ENCODE data around the gene DGKH. TPM values are rescaled to one million over a fixed set of nuclear protein-coding genes. Genes with fewer than 3 reads are reported as not detected.

Gene DGKH
- polyA plus RNA-seq, 1 donor from 2014 or later: 3.5 TPM

DNA sequence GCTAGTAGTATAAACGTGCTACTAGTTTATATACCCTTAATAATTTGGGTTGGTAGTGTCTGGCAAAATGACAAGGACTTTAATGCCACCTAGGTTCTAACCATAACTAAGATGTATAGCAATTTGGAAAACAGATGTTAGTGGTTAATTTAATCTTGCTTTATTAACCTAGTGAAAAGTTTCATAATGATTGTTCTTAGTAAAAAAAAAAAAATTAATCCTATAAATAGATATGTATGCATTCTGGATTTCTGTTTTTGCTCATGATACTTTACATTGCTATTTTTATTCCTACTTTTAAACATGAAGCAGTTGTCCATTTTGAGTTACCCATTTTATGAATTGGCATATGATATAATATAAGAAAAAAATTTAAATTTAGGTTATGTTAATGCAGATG, 36.3 kb downstream of the DGKH start:
- Histone ChIP-seq H3K9me2 (ENCODE audit: insufficient read depth, low read length) (no peaks in the 10 kb centered on the region), H3K9me3 (ENCODE audit: low read length) (no peaks in the 10 kb centered on the region), H3K4me3 (ENCODE audit: low read length) (no peak overlapping the region), H3K27ac (ENCODE audit: low read length) (no peak overlapping the region), H3K79me2 (replicated peaks; ENCODE audit: insufficient read depth, low read length) (no peaks in the 10 kb centered on the region), H2AFZ (ENCODE audit: low read depth, low read length) (no peak overlapping the region), H4K20me1 (ENCODE audit: insufficient read depth) (no peaks in the 10 kb centered on the region), H3K9ac (ENCODE audit: low read length) (no peak overlapping the region), H3K27me3 (ENCODE audit: insufficient read depth, low read depth, low read length) (no peaks in the 10 kb centered on the region), H3F3A (ENCODE audit: insufficient read depth, low read length, poor library complexity, severe bottlenecking) (no peaks in the 10 kb centered on the region), H3K36me3 (ENCODE audit: insufficient read depth, low read length) (no peaks in the 10 kb centered on the region), H3K4me2 (ENCODE audit: low read length) (no peak overlapping the region)
- TF ChIP-seq POLR2AphosphoS5 (IDR thresholded peaks at IDR 0.05) (no peak), TAF1 (IDR thresholded peaks at IDR 0.05; ENCODE audit: low read depth) (no peak), MXI1 (conservative IDR thresholded peaks at IDR 0.05; ENCODE audit: poor library complexity, severe bottlenecking) (no peak), EP300 (conservative IDR thresholded peaks at IDR 0.05; ENCODE audit: poor library complexity, severe bottlenecking) (no peak), REST (IDR thresholded peaks at IDR 0.05; ENCODE audit: borderline replicate concordance) (no peak), EZH2 (IDR thresholded peaks at IDR 0.05; ENCODE audit: borderline replicate concordance, insufficient read depth, low read length, poor library complexity, severe bottlenecking) (no peak), CTCF (IDR thresholded peaks at IDR 0.05; ENCODE audit: poor library complexity, severe bottlenecking) (no peak), SMC3 (conservative IDR thresholded peaks at IDR 0.05; ENCODE audit: poor library complexity) (no peak), RAD21 (conservative IDR thresholded peaks at IDR 0.05) (no peak)

GRCh38 chr13:42086582-42086981, 38.1 kb downstream of the DGKH start:
- no peak for TF ChIP-seq CTCF (IDR thresholded peaks at IDR 0.05; ENCODE audit: poor library complexity, severe bottlenecking)
- no peak overlapping the region for H3K4me2 ChIP-seq (ENCODE audit: low read length)
- no peak overlapping the region for H3K4me3 ChIP-seq (ENCODE audit: low read length)
- no peaks in the 10 kb centered on the region for H4K20me1 ChIP-seq (ENCODE audit: insufficient read depth)
- no peak overlapping the region for H2AFZ ChIP-seq (ENCODE audit: low read depth, low read length)
- H3K27me3 ChIP-seq (ENCODE audit: insufficient read depth, low read depth, low read length): no peaks in the 10 kb centered on the region
- H3F3A ChIP-seq (ENCODE audit: insufficient read depth, low read length, poor library complexity, severe bottlenecking): no peaks in the 10 kb centered on the region
- no peaks in the 10 kb centered on the region for H3K9me2 ChIP-seq (ENCODE audit: insufficient read depth, low read length)
- H3K36me3 ChIP-seq (ENCODE audit: insufficient read depth, low read length): no peaks in the 10 kb centered on the region
- H3K27ac ChIP-seq (ENCODE audit: low read length): no peak overlapping the region
- no peak overlapping the region for H3K9ac ChIP-seq (ENCODE audit: low read length)
- H3K9me3 ChIP-seq (ENCODE audit: low read length): no peaks in the 10 kb centered on the region
- no peaks in the 10 kb centered on the region for H3K79me2 ChIP-seq (replicated peaks; ENCODE audit: insufficient read depth, low read length)

Data from neural cell (in vitro differentiated cells).